ENCODE measurements around the gene ROR2.
"Not testable (repeated sequence)": the region's sequence is repeated elsewhere in the genome, so short reads cannot be mapped to it uniquely, and the experiment has no call there.

The ROR2 gene

GRCh38 chr9:91803151-91803940, 146.7 kb downstream of the ROR2 start:
- TF ChIP-seq ZFX (IDR thresholded peaks at IDR 0.05; ENCODE audit: borderline replicate concordance) (no peak), CTCF (IDR thresholded peaks at IDR 0.05) (no peak)
- H3K27ac ChIP-seq, result no peak overlapping the region

GRCh38 chr9:91802391-91802790, 147.6 kb downstream of the ROR2 start:
- TF ChIP-seq ZFX (IDR thresholded peaks at IDR 0.05; ENCODE audit: borderline replicate concordance), result no peak
- no peak for TF ChIP-seq CTCF (IDR thresholded peaks at IDR 0.05)
- H3K27ac ChIP-seq, result no peak overlapping the region

GRCh38 chr9:91800473-91801030, 149.5 kb downstream of the ROR2 start:
- TF ChIP-seq ZFX (IDR thresholded peaks at IDR 0.05; ENCODE audit: borderline replicate concordance), result no peak
- no peak for TF ChIP-seq CTCF (IDR thresholded peaks at IDR 0.05)
- H3K27ac ChIP-seq, result no peak overlapping the region

- H3K27ac ChIP-seq, result no peak overlapping the region
- TF ChIP-seq CTCF (IDR thresholded peaks at IDR 0.05), result no peak
- no peak for TF ChIP-seq ZFX (IDR thresholded peaks at IDR 0.05; ENCODE audit: borderline replicate concordance)
Measured at GRCh38 chr9:91799113-91799744, 150.8 kb downstream of the ROR2 start.

- not testable (repeated sequence) for H3K27ac ChIP-seq
Measured at GRCh38 chr9:91798273-91799112, 151.5 kb downstream of the ROR2 start.

GRCh38 chr9:91797517-91797916, 152.5 kb downstream of the ROR2 start:
- H3K27ac ChIP-seq, result not testable (repeated sequence)

GRCh38 chr9:91796516-91796915, 153.5 kb downstream of the ROR2 start:
- not testable (repeated sequence) for H3K27ac ChIP-seq

- TF ChIP-seq ZFX (IDR thresholded peaks at IDR 0.05; ENCODE audit: borderline replicate concordance) (no peak), CTCF (IDR thresholded peaks at IDR 0.05) (no peak)
- H3K27ac ChIP-seq, result no peak overlapping the region
Measured at GRCh38 chr9:91795598-91796241, 154.3 kb downstream of the ROR2 start.

- H3K27ac ChIP-seq, result not testable (repeated sequence)
Measured at GRCh38 chr9:91793371-91793770, 156.7 kb downstream of the ROR2 start.

Data from 22Rv1 (cell line).